Endothelial cell of umbilical vein (primary cell): ENCODE results near the gene BID. TPM values are rescaled to one million over a fixed set of nuclear protein-coding genes. Genes with fewer than 3 reads are reported as not detected.

Experiments used
- BruUV-seq: library from RNA; stranded (reverse); fragments of 400-500 nt; replicated peaks from 2 replicates; lab custom pipeline; 2021; lab: Mats Ljungman, UMichigan
- CTCF ChIA-PET: fragments of 300-600, 350-600 bp; sonication (Branson Sonifier 250); formaldehyde crosslinking; loops from one replicate; lab custom pipeline; 2021; ENCODE audit warnings: antibody characterized with exemption, inconsistent platforms; lab: Charles Lee
- POLR2A ChIA-PET: fragments of 300-600, 350-600 bp; sonication (Branson Sonifier 250); formaldehyde crosslinking; loops from one replicate; lab custom pipeline; 2021; ENCODE audit warnings: antibody characterized with exemption, inconsistent platforms; lab: Charles Lee
- DNase-seq: peaks from one replicate; pipeline ENCODE4 v3.0.0-alpha.2; 2011; ENCODE audit warnings: low read depth, low spot score
- FAIRE-seq: peaks from 2 replicates; lab custom pipeline; 2011; peaks lifted over from hg19 to GRCh38; lab: Jason Lieb, UNC
- H2AFZ ChIP-seq: 2 replicates; pipeline ENCODE4 v1.6.0; 2012; ENCODE audit warnings: low read depth, low read length, control low read depth, inconsistent platforms
- H3K27ac ChIP-seq: 2 replicates; pipeline ENCODE4 v1.5.1; 2011; ENCODE audit warnings: low read depth, mild to moderate bottlenecking, control low read depth, low read length, moderate library complexity; ENCODE audit not compliant: insufficient read depth
- H3K27me3 ChIP-seq, 2 experiments: 2 replicates each; pipeline versions ENCODE4 v1.6.0 to v1.6.1; 2011; ENCODE audit warnings: low read length in 2 of 2, mixed read lengths in 1 of 2; ENCODE audit not compliant: control insufficient read depth in 2 of 2, insufficient read depth in 2 of 2
- H3K36me3 ChIP-seq, 2 experiments: 2 replicates in 1 of 2; 3 replicates in 1 of 2; pipeline ENCODE4 v1.5.1; 2011; ENCODE audit warnings: low read length in 2 of 2, mild to moderate bottlenecking in 1 of 2, moderate library complexity in 1 of 2; ENCODE audit not compliant: control insufficient read depth in 2 of 2, insufficient read depth in 2 of 2; ENCODE audit errors: extremely low read depth in 1 of 2
- H3K4me1 ChIP-seq: 3 replicates; pipeline ENCODE4 v1.5.1; 2011; ENCODE audit warnings: mild to moderate bottlenecking, low read length; ENCODE audit not compliant: control insufficient read depth, insufficient read depth; ENCODE audit errors: extremely low read depth
- H3K4me2 ChIP-seq: 2 replicates; pipeline ENCODE4 v1.6.1; 2011; ENCODE audit warnings: low read length, control low read depth, mixed read lengths; ENCODE audit not compliant: insufficient read depth
- H3K4me3 ChIP-seq, 3 experiments: fragments of 200-600 bp in 1 of 3; sonication (generic), shearing (Covaris generic) in 1 of 3; replicated peaks in 1 of 3; 2 replicates each; pipeline ENCODE4 v1.5.1; 2011 to 2016; ENCODE audit warnings: control low read depth in 3 of 3, low read length in 3 of 3, mild to moderate bottlenecking in 2 of 3, inconsistent platforms in 1 of 3, low read depth in 1 of 3, moderate library complexity in 1 of 3; ENCODE audit not compliant: insufficient read depth in 1 of 3
- H3K79me2 ChIP-seq: 2 replicates; pipeline ENCODE4 v1.6.0; 2012; ENCODE audit warnings: low read length, inconsistent platforms; ENCODE audit not compliant: control insufficient read depth, insufficient read depth
- H3K9ac ChIP-seq: replicated peaks from 2 replicates; pipeline ENCODE3; 2011; ENCODE audit warnings: low read length, control low read depth; ENCODE audit not compliant: insufficient read depth; ENCODE audit errors: extremely low read depth
- H3K9me1 ChIP-seq: replicated peaks from 3 replicates; pipeline ENCODE4 v1.6.0; 2011; ENCODE audit warnings: mild to moderate bottlenecking, low read length; ENCODE audit not compliant: control insufficient read depth, insufficient read depth; ENCODE audit errors: extremely low read depth
- H3K9me3 ChIP-seq: replicated peaks from 2 replicates; pipeline ENCODE4 v1.5.1; 2012; ENCODE audit warnings: low read length, inconsistent platforms; ENCODE audit not compliant: control insufficient read depth, insufficient read depth
- H4K20me1 ChIP-seq: replicated peaks from 2 replicates; pipeline ENCODE3; 2011; ENCODE audit warnings: mild to moderate bottlenecking, low read length; ENCODE audit not compliant: control insufficient read depth, insufficient read depth; ENCODE audit errors: extremely low read depth
- CTCF ChIP-seq, 2 donors: IDR thresholded peaks; 1 replicate in 1 of 2; 2 replicates in 1 of 2; pipeline ENCODE4 v1.5.1; 2011; ENCODE audit warnings: low read length in 2 of 2, mild to moderate bottlenecking in 2 of 2, moderate library complexity in 2 of 2, control low read depth in 1 of 2, inconsistent platforms in 1 of 2, low read depth in 1 of 2; ENCODE audit not compliant: insufficient read depth in 1 of 2; ENCODE audit errors: extremely low read depth in 1 of 2
- EZH2 ChIP-seq: IDR thresholded peaks from 2 replicates; pipeline ENCODE4 v1.6.1; 2012; ENCODE audit warnings: borderline replicate concordance, low read depth, mild to moderate bottlenecking, moderate library complexity, low read length, inconsistent platforms; ENCODE audit not compliant: severe bottlenecking
- FOS ChIP-seq: IDR thresholded peaks from 2 replicates; pipeline ENCODE4 v1.6.1; 2011; ENCODE audit warnings: mild to moderate bottlenecking, low read length, moderate library complexity, borderline replicate concordance; ENCODE audit not compliant: insufficient read depth
- GATA2 ChIP-seq: IDR thresholded peaks from 2 replicates; pipeline ENCODE4 v1.7.0; 2011; ENCODE audit warnings: low read depth, mild to moderate bottlenecking, moderate library complexity, mixed read lengths, low read length; ENCODE audit not compliant: insufficient read length, insufficient read depth
- JUN ChIP-seq: IDR thresholded peaks from 2 replicates; pipeline ENCODE4 v1.6.1; 2011; ENCODE audit warnings: borderline replicate concordance, low read depth; ENCODE audit not compliant: insufficient read length, insufficient read depth
- MAX ChIP-seq: IDR thresholded peaks from 2 replicates; pipeline ENCODE4 v1.6.1; 2011; ENCODE audit not compliant: insufficient read depth, insufficient read length
- MYC ChIP-seq: IDR thresholded peaks from one replicate; pipeline ENCODE4 v1.6.1; 2011; ENCODE audit warnings: mild to moderate bottlenecking, low read depth, low read length
- POLR2A ChIP-seq: IDR thresholded peaks from 2 replicates; pipeline ENCODE4 v1.6.1; 2012; ENCODE audit warnings: low read depth, mild to moderate bottlenecking, control low read depth, low read length
- POLR2AphosphoS5 ChIP-seq: IDR thresholded peaks from 2 replicates; pipeline ENCODE4 v1.6.1; 2012; ENCODE audit warnings: low read depth, mild to moderate bottlenecking, control low read depth, low read length, moderate library complexity; ENCODE audit not compliant: insufficient read depth
- dilution Hi-C: fragments of 300-500 bp; cut with MboI; formaldehyde crosslinking; loops from one replicate; pipeline ENCODE4 v1.15.0; 2019; ENCODE audit warnings: low sequenced_read_pairs; ENCODE audit not compliant: extremely low pct_ligation_motif_present
- intact Hi-C: fragments of 100-400 bp; cut with micrococcal nuclease; formaldehyde crosslinking; loops from one replicate; pipeline ENCODE4 v1.10.0; 2022
- polyA plus RNA-seq, 4 experiments: library from polyadenylated mRNA; depleted of rRNA in 3 of 4; stranded (reverse) in 3 of 4; unstranded in 1 of 4; fragments of >200 nt; gene quantifications; 2 replicates each; pipeline versions ENCODE4 v1.2.1 to v1.2.3, GENCODE V29; 2011 to 2012; ENCODE audit warnings: missing spikeins in 1 of 4
- total RNA-seq: library from RNA; stranded (reverse); gene quantifications from 2 replicates; pipeline ENCODE4 v1.2.3, GENCODE V29; 2021

The BID gene
- total and polyA plus RNA-seq, 2 donors (not counting 3 experiments of a cell fraction or from before 2014, with no cell fraction given), result 39.0 to 119 TPM

GRCh38 chr22:17724241-17724640 is 50.0 kb downstream of the BID start:
- intact Hi-C loops (no loop called here), dilution Hi-C loops (no loop called here)
- CTCF ChIA-PET, result interaction anchor here (0.7 to 1.4 kb wide), 4 partner anchors 8 to 166 kb away, joined by 3 to 4 read pairs (median 3); no protein-coding TSS in a partner anchor
- Histone ChIP-seq H3K9ac (no peak overlapping the region), H3K36me3 (peaks cover 0 to 12% of the 10 kb centered on the region in 2 experiments), H3K4me2 (no peak overlapping the region), H3K27ac (no peak overlapping the region), H3K9me1 (no peaks in the 10 kb centered on the region), H2AFZ (no peak overlapping the region), H3K4me1 (no peaks in the 10 kb centered on the region), H3K79me2 (peaks cover 7% of the 10 kb centered on the region), H3K9me3 (no peaks in the 10 kb centered on the region), H4K20me1 (peaks cover 3% of the 10 kb centered on the region), H3K4me3 (no peak overlapping the region), H3K27me3 (no peaks in the 10 kb centered on the region)
- POLR2A ChIA-PET, result no interaction called here
- no TSS peak for BruUV-seq
- DNase-seq (no peak), FAIRE-seq (no peak)
- TF ChIP-seq CTCF (IDR thresholded peaks at IDR 0.05; ENCODE audit: extremely low read depth in 1 of 2, insufficient read depth in 1 of 2, low read depth in 1 of 2, low read length in 2 of 2), result no peak
- no peak for TF ChIP-seq EZH2
- TF ChIP-seq GATA2, result no peak
- TF ChIP-seq FOS, result no peak
- TF ChIP-seq MYC, result no peak
- TF ChIP-seq POLR2AphosphoS5, result no peak
- TF ChIP-seq JUN, result no peak
- TF ChIP-seq MAX, result no peak
- TF ChIP-seq POLR2A, result no peak
